ENCODE measurements around the gene CWC22. TPM values are rescaled to one million over a fixed set of nuclear protein-coding genes. Genes with fewer than 3 reads are reported as not detected.

Gene CWC22
- total and polyA plus RNA-seq, 2 of the 13 experiments (the other 11 are each of a cell fraction or from before 2014, with no cell fraction given), result 5.7 to 29.2 TPM

DNA sequence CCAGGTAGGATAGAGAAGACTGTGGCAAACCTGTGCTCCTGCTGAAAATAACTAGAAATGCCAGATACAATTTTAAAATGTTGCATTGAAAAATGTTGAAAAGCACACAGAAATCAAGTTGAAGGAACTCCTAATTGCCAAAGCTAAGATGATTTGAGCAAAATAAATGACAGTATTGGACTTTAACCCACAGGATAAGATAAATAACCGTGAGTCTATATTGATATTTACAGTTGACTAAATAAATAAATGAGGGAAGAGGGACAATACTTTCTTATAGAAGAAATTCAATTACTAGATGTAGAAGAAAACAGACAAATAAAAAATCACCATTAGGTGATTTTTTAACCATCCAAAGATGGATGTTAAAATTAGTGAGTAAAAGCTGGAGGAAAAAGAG, 59.0 kb downstream of the CWC22 start:
- peaks cover 16% of the 10 kb centered on the region for H3K4me1 ChIP-seq (ENCODE audit: insufficient read depth, low read length)
- H3K4me2 ChIP-seq (ENCODE audit: low read depth, low read length), result no peak overlapping the region; the same call in 1 of the 2 replicates
- no peak for ATAC-seq
- in situ Hi-C loops (cut with HindIII; ENCODE audit: extremely low pct_ligation_motif_present, low pct_unique_long_range_greater_than_20kb), result no loop called here
- intact Hi-C loops (cut with micrococcal nuclease; ENCODE audit: unreplicated experiment), result no loop called here
- 10% methylated on average over 1 of the region's 1 CpG for WGBS (ENCODE audit: low lambda C conversion rate)
- H3K36me3 ChIP-seq (replicated peaks in 1 of 2; ENCODE audit: control insufficient read depth in 1 of 2, insufficient read depth in 2 of 2, low read length in 2 of 2), result peaks cover 16 to 56% of the 10 kb centered on the region in 2 experiments
- H3K79me2 ChIP-seq (ENCODE audit: insufficient read depth, low read length), result no peaks in the 10 kb centered on the region
- no peak overlapping the region for H2AFZ ChIP-seq (ENCODE audit: low read length)
- no peaks in the 10 kb centered on the region for H3K9me3 ChIP-seq (ENCODE audit: low read length)
- FAIRE-seq, result no peak
- no peak overlapping the region for H3K4me3 ChIP-seq (replicated peaks in 1 of 3; ENCODE audit: insufficient read depth in 1 of 3, low read depth in 2 of 3, low read length in 3 of 3)
- H3K27ac ChIP-seq (ENCODE audit: extremely low read length, insufficient read depth, low read length), result no peak overlapping the region
- DNase-seq (ENCODE audit: low spot score), result peak; percentile 14
- no peaks in the 10 kb centered on the region for H3K27me3 ChIP-seq (ENCODE audit: control insufficient read depth in 1 of 2, insufficient read depth in 2 of 2, low read length in 2 of 2)
- ChIA-PET POLR2A (no interaction called here), CTCF (ENCODE audit: low intra/inter-chr PET ratio, low total read pairs) (no interaction called here)
- no peaks in the 10 kb centered on the region for H4K20me1 ChIP-seq (ENCODE audit: insufficient read depth, low read length)
- H3K9ac ChIP-seq (ENCODE audit: insufficient read depth, low read depth, low read length), result no peak overlapping the region
- no TSS peak for BruUV-seq (replicated peaks)
- TF ChIP-seq NFRKB (IDR thresholded peaks at IDR 0.05), result no peak
- TF ChIP-seq SUZ12 (IDR thresholded peaks at IDR 0.05; ENCODE audit: low read depth, low read length), result no peak
- TF ChIP-seq HMG20A (CRISPR knock-in tag; IDR thresholded peaks at IDR 0.05; ENCODE audit: borderline replicate concordance), result peak; percentile 51; the same call in 1 of the 2 replicates
- peak in 1 of 2 experiments; percentile 17; a peak in 1 of 4 replicates for TF ChIP-seq EP300 (IDR thresholded peaks at IDR 0.05; ENCODE audit: low read depth in 2 of 2, low read length in 2 of 2)
- no peak for TF ChIP-seq EP300 (CRISPR knock-in tag; IDR thresholded peaks at IDR 0.05; ENCODE audit: borderline replicate concordance)
- peak; percentile 40; the same call in 1 of the 2 replicates for TF ChIP-seq NCOA2 (CRISPR knock-in tag; IDR thresholded peaks at IDR 0.05)
- TF ChIP-seq MEIS1 (CRISPR knock-in tag; IDR thresholded peaks at IDR 0.05; ENCODE audit: borderline replicate concordance), result no peak
- peak; percentile 38; the same call in 1 of the 2 replicates for TF ChIP-seq GATAD2A (CRISPR knock-in tag; IDR thresholded peaks at IDR 0.05)
- peak; percentile 40; the same call in 1 of the 2 replicates for TF ChIP-seq TBX3 (IDR thresholded peaks at IDR 0.05; ENCODE audit: borderline replicate concordance)
- TF ChIP-seq ZNF446 (CRISPR knock-in tag; IDR thresholded peaks at IDR 0.05), result no peak
- TF ChIP-seq FOXA1 (IDR thresholded peaks at IDR 0.05), result peak; percentile 85
- TF ChIP-seq FOXA1 (CRISPR knock-in tag; IDR thresholded peaks at IDR 0.05), result no peak
- no peak for TF ChIP-seq ZNF501 (CRISPR knock-in tag; IDR thresholded peaks at IDR 0.05)
- TF ChIP-seq STAT5B (CRISPR knock-in tag; IDR thresholded peaks at IDR 0.05), result no peak
- TF ChIP-seq ZNF629 (CRISPR knock-in tag; conservative IDR thresholded peaks at IDR 0.05), result no peak
- TF ChIP-seq, protein P1, sequence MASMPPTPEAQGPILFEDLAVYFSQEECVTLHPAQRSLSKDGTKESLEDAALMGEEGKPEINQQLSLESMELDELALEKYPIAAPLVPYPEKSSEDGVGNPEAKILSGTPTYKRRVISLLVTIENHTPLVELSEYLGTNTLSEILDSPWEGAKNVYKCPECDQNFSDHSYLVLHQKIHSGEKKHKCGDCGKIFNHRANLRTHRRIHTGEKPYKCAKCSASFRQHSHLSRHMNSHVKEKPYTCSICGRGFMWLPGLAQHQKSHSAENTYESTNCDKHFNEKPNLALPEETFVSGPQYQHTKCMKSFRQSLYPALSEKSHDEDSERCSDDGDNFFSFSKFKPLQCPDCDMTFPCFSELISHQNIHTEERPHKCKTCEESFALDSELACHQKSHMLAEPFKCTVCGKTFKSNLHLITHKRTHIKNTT (CRISPR knock-in tag; IDR thresholded peaks at IDR 0.05), result no peak
- TF ChIP-seq RBFOX2 (IDR thresholded peaks at IDR 0.05; ENCODE audit: low read depth, low read length), result no peak
- TF ChIP-seq, protein P2, sequence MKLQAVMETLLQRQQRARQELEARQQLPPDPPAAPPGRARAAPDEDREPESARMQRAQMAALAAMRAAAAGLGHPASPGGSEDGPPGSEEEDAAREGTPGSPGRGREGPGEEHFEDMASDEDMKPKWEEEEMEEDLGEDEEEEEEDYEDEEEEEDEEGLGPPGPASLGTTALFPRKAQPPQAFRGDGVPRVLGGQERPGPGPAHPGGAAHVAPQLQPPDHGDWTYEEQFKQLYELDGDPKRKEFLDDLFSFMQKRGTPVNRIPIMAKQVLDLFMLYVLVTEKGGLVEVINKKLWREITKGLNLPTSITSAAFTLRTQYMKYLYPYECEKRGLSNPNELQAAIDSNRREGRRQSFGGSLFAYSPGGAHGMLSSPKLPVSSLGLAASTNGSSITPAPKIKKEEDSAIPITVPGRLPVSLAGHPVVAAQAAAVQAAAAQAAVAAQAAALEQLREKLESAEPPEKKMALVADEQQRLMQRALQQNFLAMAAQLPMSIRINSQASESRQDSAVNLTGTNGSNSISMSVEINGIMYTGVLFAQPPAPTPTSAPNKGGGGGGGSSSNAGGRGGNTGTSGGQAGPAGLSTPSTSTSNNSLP (IDR thresholded peaks at IDR 0.05; ENCODE audit: low read depth, low read length), result peak; percentile 62; the same call in 1 of the 2 replicates
- TF ChIP-seq, protein P3, sequence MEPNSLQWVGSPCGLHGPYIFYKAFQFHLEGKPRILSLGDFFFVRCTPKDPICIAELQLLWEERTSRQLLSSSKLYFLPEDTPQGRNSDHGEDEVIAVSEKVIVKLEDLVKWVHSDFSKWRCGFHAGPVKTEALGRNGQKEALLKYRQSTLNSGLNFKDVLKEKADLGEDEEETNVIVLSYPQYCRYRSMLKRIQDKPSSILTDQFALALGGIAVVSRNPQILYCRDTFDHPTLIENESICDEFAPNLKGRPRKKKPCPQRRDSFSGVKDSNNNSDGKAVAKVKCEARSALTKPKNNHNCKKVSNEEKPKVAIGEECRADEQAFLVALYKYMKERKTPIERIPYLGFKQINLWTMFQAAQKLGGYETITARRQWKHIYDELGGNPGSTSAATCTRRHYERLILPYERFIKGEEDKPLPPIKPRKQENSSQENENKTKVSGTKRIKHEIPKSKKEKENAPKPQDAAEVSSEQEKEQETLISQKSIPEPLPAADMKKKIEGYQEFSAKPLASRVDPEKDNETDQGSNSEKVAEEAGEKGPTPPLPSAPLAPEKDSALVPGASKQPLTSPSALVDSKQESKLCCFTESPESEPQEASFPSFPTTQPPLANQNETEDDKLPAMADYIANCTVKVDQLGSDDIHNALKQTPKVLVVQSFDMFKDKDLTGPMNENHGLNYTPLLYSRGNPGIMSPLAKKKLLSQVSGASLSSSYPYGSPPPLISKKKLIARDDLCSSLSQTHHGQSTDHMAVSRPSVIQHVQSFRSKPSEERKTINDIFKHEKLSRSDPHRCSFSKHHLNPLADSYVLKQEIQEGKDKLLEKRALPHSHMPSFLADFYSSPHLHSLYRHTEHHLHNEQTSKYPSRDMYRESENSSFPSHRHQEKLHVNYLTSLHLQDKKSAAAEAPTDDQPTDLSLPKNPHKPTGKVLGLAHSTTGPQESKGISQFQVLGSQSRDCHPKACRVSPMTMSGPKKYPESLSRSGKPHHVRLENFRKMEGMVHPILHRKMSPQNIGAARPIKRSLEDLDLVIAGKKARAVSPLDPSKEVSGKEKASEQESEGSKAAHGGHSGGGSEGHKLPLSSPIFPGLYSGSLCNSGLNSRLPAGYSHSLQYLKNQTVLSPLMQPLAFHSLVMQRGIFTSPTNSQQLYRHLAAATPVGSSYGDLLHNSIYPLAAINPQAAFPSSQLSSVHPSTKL (CRISPR knock-in tag; IDR thresholded peaks at IDR 0.05), result 0 out of 2 replicates have a peak, but pooled peaks have one; percentile 46
- no peak for TF ChIP-seq TARDBP (CRISPR knock-in tag; IDR thresholded peaks at IDR 0.05)
- no peak for TF ChIP-seq CREB1 (IDR thresholded peaks at IDR 0.05)
- no peak for TF ChIP-seq CREB1 (CRISPR knock-in tag; IDR thresholded peaks at IDR 0.05)
- TF ChIP-seq FOXA3 (CRISPR knock-in tag; IDR thresholded peaks at IDR 0.05), result peak; percentile 68
